ENCODE measurements around the gene ATP5MC3. TPM values are rescaled to one million over a fixed set of nuclear protein-coding genes. Genes with fewer than 3 reads are reported as not detected.

Gene ATP5MC3
- total and polyA plus RNA-seq, 2 of the 13 experiments (the other 11 are each of a cell fraction or from before 2014, with no cell fraction given): 676 to 1,007 TPM

GRCh38 chr2:175181104-175181876 is at the start of gene ATP5MC3 (continued):
- peak; percentile 59; the same call in 1 of the 2 replicates for TF ChIP-seq ZBTB37 (CRISPR knock-in tag; IDR thresholded peaks at IDR 0.05)
- peak; percentile 89 for TF ChIP-seq ZNF414 (CRISPR knock-in tag; IDR thresholded peaks at IDR 0.05)
- 0 out of 2 replicates have a peak, but pooled peaks have one; percentile 44 for TF ChIP-seq HMG20B (CRISPR knock-in tag; conservative IDR thresholded peaks at IDR 0.05)
- peak; percentile 87 for TF ChIP-seq ZNF781 (CRISPR knock-in tag; IDR thresholded peaks at IDR 0.05; ENCODE audit: borderline replicate concordance, not compliant biosample characterization)
- 0 out of 2 replicates have a peak, but pooled peaks have one; percentile 21 for TF ChIP-seq ZNF143 (CRISPR knock-in tag; IDR thresholded peaks at IDR 0.05)
- peak; percentile 89 for TF ChIP-seq CSRNP1 (CRISPR knock-in tag; IDR thresholded peaks at IDR 0.05)
- TF ChIP-seq STAT6 (CRISPR knock-in tag; IDR thresholded peaks at IDR 0.05; ENCODE audit: borderline replicate concordance): no peak
- peak; percentile 96 for TF ChIP-seq NR2C2 (CRISPR knock-in tag; IDR thresholded peaks at IDR 0.05; ENCODE audit: borderline replicate concordance)
- TF ChIP-seq ZNF776 (CRISPR knock-in tag; IDR thresholded peaks at IDR 0.05): peak; percentile 93; the same call in 1 of the 2 replicates
- TF ChIP-seq HNF1B (CRISPR knock-in tag; IDR thresholded peaks at IDR 0.05): peak; percentile 60
- TF ChIP-seq ETV5 (CRISPR knock-in tag; IDR thresholded peaks at IDR 0.05; ENCODE audit: borderline replicate concordance): peak; percentile 53
- no peak for TF ChIP-seq SOX6 (IDR thresholded peaks at IDR 0.05)
- TF ChIP-seq SOX6 (CRISPR knock-in tag; IDR thresholded peaks at IDR 0.05): peak; percentile 63
- peak; percentile 94 for TF ChIP-seq ZFP91 (CRISPR knock-in tag; IDR thresholded peaks at IDR 0.05; ENCODE audit: borderline replicate concordance)
- peak; percentile 58; the same call in 1 of the 2 replicates for TF ChIP-seq HBP1 (CRISPR knock-in tag; IDR thresholded peaks at IDR 0.05; ENCODE audit: low read depth)
- peak; percentile 46; the same call in 1 of the 2 replicates for TF ChIP-seq JUND (CRISPR knock-in tag; IDR thresholded peaks at IDR 0.05)
